H1 (cell line): ENCODE measurements around the gene SHCBP1L. TPM values are rescaled to one million over a fixed set of nuclear protein-coding genes. Genes with fewer than 3 reads are reported as not detected.
A peak's percentile ranks its signal among the peaks of the same experiment; 100 is the strongest.

ENCODE experiments used
- CTCF ChIA-PET: fragments of 300-600 bp; sonication (Branson Sonifier 250); formaldehyde crosslinking; loops from one replicate; lab custom pipeline; 2021; ENCODE audit not compliant: partially characterized antibody; lab: Charles Lee
- POLR2A ChIA-PET: fragments of 300-600 bp; sonication (Branson Sonifier 250); formaldehyde crosslinking; loops from one replicate; lab custom pipeline; 2021; ENCODE audit warnings: inconsistent platforms; ENCODE audit not compliant: partially characterized antibody; lab: Charles Lee
- DNase-seq, 2 experiments: peaks; one replicate each; pipeline versions ENCODE4 v3.0.0 to v3.0.0-alpha.2; 2010 to 2022; ENCODE audit warnings: low spot score in 2 of 2, low read depth in 1 of 2, mixed read lengths in 1 of 2
- FAIRE-seq: peaks from 2 replicates; lab custom pipeline; 2011; peaks lifted over from hg19 to GRCh38; lab: Jason Lieb, UNC
- H2AFZ ChIP-seq: 2 replicates; pipeline ENCODE4 v1.8.1; 2012; ENCODE audit warnings: low read length, inconsistent platforms
- H2AK5ac ChIP-seq: 2 replicates; pipeline ENCODE4 v1.6.1; 2013; ENCODE audit warnings: low read depth, low read length
- H2BK120ac ChIP-seq: replicated peaks from 2 replicates; pipeline ENCODE3; 2013; ENCODE audit warnings: low read depth, low read length, inconsistent platforms
- H2BK12ac ChIP-seq: 2 replicates; pipeline ENCODE4 v1.6.1; 2013; ENCODE audit warnings: low read depth, low read length
- H2BK15ac ChIP-seq: 2 replicates; pipeline ENCODE4 v1.6.1; 2013; ENCODE audit warnings: low read length
- H2BK20ac ChIP-seq: 2 replicates; pipeline ENCODE4 v1.6.1; 2013; ENCODE audit warnings: low read length
- H2BK5ac ChIP-seq: 2 replicates; pipeline ENCODE4 v1.6.1; 2013; ENCODE audit warnings: low read depth, low read length
- H3K14ac ChIP-seq: 2 replicates; pipeline ENCODE4 v1.6.1; 2013; ENCODE audit warnings: inconsistent platforms; ENCODE audit not compliant: insufficient read length
- H3K18ac ChIP-seq: 2 replicates; pipeline ENCODE4 v1.6.1; 2013; ENCODE audit warnings: low read length; ENCODE audit errors: extremely low read depth
- H3K23ac ChIP-seq: 2 replicates; pipeline ENCODE4 v1.6.1; 2013; ENCODE audit warnings: inconsistent platforms; ENCODE audit not compliant: insufficient read length
- H3K23me2 ChIP-seq: 2 replicates; pipeline ENCODE4 v1.6.1; 2013; ENCODE audit warnings: low read depth, low read length
- H3K27ac ChIP-seq: 2 replicates; pipeline ENCODE4 v1.6.1; 2011; ENCODE audit warnings: low read depth, low read length, inconsistent platforms
- H3K27me3 ChIP-seq, 4 experiments: replicated peaks in 1 of 4; 1 replicate in 1 of 4; 2 replicates in 3 of 4; pipeline versions ENCODE4 v1.6.1 to v1.8.1; 2011 to 2013; ENCODE audit warnings: low read length in 3 of 4, mild to moderate bottlenecking in 3 of 4, inconsistent platforms in 2 of 4, mixed read lengths in 2 of 4, moderate library complexity in 1 of 4; ENCODE audit not compliant: control insufficient read depth in 3 of 4, insufficient read depth in 3 of 4; ENCODE audit errors: extremely low read depth in 1 of 4
- H3K36me3 ChIP-seq, 4 experiments: 2 replicates each; pipeline versions ENCODE4 v1.6.1 to v1.8.1; 2011 to 2013; ENCODE audit warnings: mild to moderate bottlenecking in 4 of 4, low read length in 3 of 4, moderate library complexity in 2 of 4, control low read depth in 1 of 4, inconsistent platforms in 1 of 4; ENCODE audit not compliant: insufficient read depth in 4 of 4, control insufficient read depth in 2 of 4
- H3K4ac ChIP-seq: replicated peaks from 2 replicates; pipeline ENCODE3; 2013; ENCODE audit warnings: low read length, low read depth, mixed read lengths, inconsistent platforms; ENCODE audit not compliant: insufficient read length
- H3K4me1 ChIP-seq, 4 experiments: replicated peaks in 1 of 4; 1 replicate in 1 of 4; 2 replicates in 3 of 4; pipeline versions ENCODE4 v1.6.1 to v1.8.1; 2011 to 2013; ENCODE audit warnings: low read length in 3 of 4, inconsistent platforms in 2 of 4, mixed read lengths in 1 of 4; ENCODE audit not compliant: insufficient read depth in 4 of 4, control insufficient read depth in 3 of 4
- H3K4me2 ChIP-seq, 2 experiments: 2 replicates each; pipeline versions ENCODE4 v1.6.1 to v1.8.1; 2011 to 2013; ENCODE audit warnings: low read depth in 2 of 2, low read length in 2 of 2, control low read depth in 1 of 2, inconsistent platforms in 1 of 2, mild to moderate bottlenecking in 1 of 2; ENCODE audit not compliant: insufficient read depth in 1 of 2
- H3K4me3 ChIP-seq, 4 experiments: fragments of 200-600, 300-600 bp in 1 of 4; sonication (generic), shearing (Covaris generic), sonication (Bioruptor Twin) in 1 of 4; 2 replicates each; pipeline versions ENCODE4 v1.5.1 to v1.8.1; 2011 to 2016; ENCODE audit warnings: low read length in 4 of 4, low read depth in 3 of 4, control low read depth in 2 of 4, inconsistent platforms in 2 of 4, mild to moderate bottlenecking in 2 of 4, mixed read lengths in 1 of 4, moderate library complexity in 1 of 4; ENCODE audit not compliant: insufficient read depth in 2 of 4; ENCODE audit errors: extremely low read depth in 1 of 4
- H3K56ac ChIP-seq: replicated peaks from 2 replicates; pipeline ENCODE3; 2013; ENCODE audit warnings: low read depth, mild to moderate bottlenecking, mixed read lengths, low read length, inconsistent platforms; ENCODE audit not compliant: insufficient read length
- H3K79me1 ChIP-seq: 2 replicates; pipeline ENCODE4 v1.6.1; 2013; ENCODE audit warnings: low read depth, low read length, control low read depth
- H3K79me2 ChIP-seq, 2 experiments: 2 replicates each; pipeline versions ENCODE4 v1.6.1 to v1.8.1; 2012 to 2013; ENCODE audit warnings: low read length in 2 of 2, mild to moderate bottlenecking in 2 of 2, inconsistent platforms in 1 of 2; ENCODE audit not compliant: insufficient read depth in 2 of 2, control insufficient read depth in 1 of 2
- H3K9ac ChIP-seq, 4 experiments: replicated peaks in 1 of 4; 1 replicate in 1 of 4; 2 replicates in 3 of 4; pipeline versions ENCODE4 v1.6.1 to v1.8.1; 2011 to 2013; ENCODE audit warnings: low read depth in 3 of 4, low read length in 3 of 4, control low read depth in 2 of 4, mild to moderate bottlenecking in 2 of 4, moderate library complexity in 2 of 4, inconsistent platforms in 1 of 4; ENCODE audit errors: extremely low read depth in 1 of 4
- H3K9me3 ChIP-seq, 2 experiments: 2 replicates each; pipeline versions ENCODE4 v1.6.1 to v1.8.1; 2012 to 2013; ENCODE audit warnings: mild to moderate bottlenecking in 2 of 2, moderate library complexity in 2 of 2, control low read depth in 1 of 2, inconsistent platforms in 1 of 2, low read depth in 1 of 2, low read length in 1 of 2, mixed read lengths in 1 of 2; ENCODE audit not compliant: insufficient read depth in 2 of 2
- H4K20me1 ChIP-seq, 2 experiments: replicated peaks in 1 of 2; 2 replicates each; pipeline versions ENCODE3 to v1.8.1; 2011 to 2013; ENCODE audit warnings: inconsistent platforms in 2 of 2, low read length in 2 of 2, mild to moderate bottlenecking in 1 of 2; ENCODE audit not compliant: insufficient read depth in 2 of 2, control insufficient read depth in 1 of 2
- H4K5ac ChIP-seq: 2 replicates; pipeline ENCODE4 v1.6.1; 2013; ENCODE audit warnings: low read length, low read depth, mixed read lengths, inconsistent platforms; ENCODE audit not compliant: insufficient read length
- H4K8ac ChIP-seq: 2 replicates; pipeline ENCODE4 v1.8.0; 2013; ENCODE audit warnings: mild to moderate bottlenecking, moderate library complexity, low read length, inconsistent platforms; ENCODE audit not compliant: insufficient read depth; ENCODE audit errors: extremely low read depth
- H4K91ac ChIP-seq: replicated peaks from 2 replicates; pipeline ENCODE3; 2013; ENCODE audit warnings: low read length, mixed read lengths, inconsistent platforms; ENCODE audit not compliant: insufficient read length
- POLR2A ChIP-seq, 2 experiments: IDR thresholded peaks; 1 replicate in 1 of 2; 2 replicates in 1 of 2; pipeline ENCODE4 v1.6.1; 2011; ENCODE audit warnings: low read depth in 2 of 2, low read length in 2 of 2, mild to moderate bottlenecking in 2 of 2; ENCODE audit errors: control extremely low read depth in 1 of 2
- POLR2AphosphoS5 ChIP-seq: IDR thresholded peaks from 2 replicates; pipeline ENCODE4 v1.6.1; 2011; ENCODE audit warnings: low read depth, low read length
- ZNF274 ChIP-seq: IDR thresholded peaks from 2 replicates; pipeline ENCODE4 v1.7.0; 2012; ENCODE audit warnings: low read length, borderline replicate concordance; ENCODE audit errors: extremely low read depth
- WGBS, 2 experiments: shearing (Covaris generic) in 1 of 2; methylation state at CpG; one replicate each; pipeline versions ENCODE4 v1.1.6 to v1.1.7; 2013 to 2015; ENCODE audit warnings: low lambda C conversion rate in 2 of 2, mixed read lengths in 2 of 2, inconsistent platforms in 1 of 2, low coverage in 1 of 2, missing lambda C conversion rate in 1 of 2; ENCODE audit not compliant: insufficient replicate concordance in 2 of 2, insufficient coverage in 1 of 2, insufficient read length in 1 of 2; ENCODE audit errors: extremely low coverage in 1 of 2, missing lambda C conversion rate in 1 of 2; 5-methylcytosine and 5-hydroxymethylcytosine counted together
- polyA plus RNA-seq, 7 experiments: library from polyadenylated mRNA; depleted of rRNA in 3 of 7; stranded (reverse) in 5 of 7; unstranded in 2 of 7; fragments of >200 nt in 5 of 7; fragments of 200-250 nt in 2 of 7; gene quantifications; 1 replicate in 5 of 7; 2 replicates in 1 of 7; 4 replicates in 1 of 7; pipeline versions ENCODE4 v1.2.1 to v1.2.3, GENCODE V29; 2011 to 2013; ENCODE audit warnings: missing spikeins in 2 of 7, mixed read lengths in 2 of 7
- total RNA-seq: library from RNA; stranded (reverse); fragmentation: NEBNext Ultra II Directional; extraction: Animal tissue kit (Norgen Biotek cat#: 25700); gene quantifications from 2 replicates; pipeline ENCODE4 v1.2.1, GENCODE V29; 2021

Gene SHCBP1L
- total and polyA plus RNA-seq, 2 of the 8 experiments (the other 6 are each of a cell fraction or from before 2014, with no cell fraction given): not detected

DNA sequence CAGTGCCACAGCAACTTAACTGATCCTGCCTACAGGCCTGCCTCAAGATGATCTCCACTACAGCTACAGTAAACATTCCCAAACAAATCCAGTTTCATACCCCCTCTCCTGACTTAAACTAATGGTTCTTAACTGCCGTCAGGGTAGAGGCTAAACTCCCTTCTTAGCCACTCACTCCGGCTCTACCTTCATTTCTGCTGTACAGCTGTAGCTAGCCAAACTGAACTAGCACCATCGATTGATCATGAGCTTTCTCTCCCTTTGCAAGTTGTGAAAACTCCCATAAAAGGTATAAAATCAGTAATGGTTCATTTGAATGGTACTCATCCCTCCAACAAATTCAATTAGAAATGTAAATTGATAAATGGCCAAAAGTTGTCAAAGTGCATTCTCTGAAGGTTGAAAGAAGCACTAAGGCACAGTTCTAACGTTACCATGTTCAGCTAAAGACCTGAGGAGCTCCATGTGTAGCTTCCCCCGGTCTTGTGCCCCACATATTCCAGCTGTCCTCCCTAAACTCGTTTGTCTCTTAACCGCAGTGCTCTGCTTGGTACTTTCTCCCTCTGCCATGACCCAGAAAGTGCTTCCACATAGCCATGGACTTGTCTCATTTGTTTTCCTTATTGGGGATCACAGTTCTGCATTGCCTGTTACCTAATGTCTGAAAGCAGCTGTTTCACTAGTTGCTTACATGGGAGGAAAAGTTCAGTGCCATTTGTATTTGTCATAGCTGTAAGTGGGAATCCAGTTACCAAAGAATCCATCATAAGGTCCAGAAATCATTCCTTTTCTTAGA, 64.0 kb downstream of the SHCBP1L start:
- 93% methylated on average over 7 of the region's 7 CpGs; no CpG with 5 or more reads in 1 of the 2 experiments for WGBS, 2 experiments
- Histone ChIP-seq H3K27me3 (no peaks in the 10 kb centered on the region), H3K36me3 (peaks cover 17 to 48% (median 42%) of the 10 kb centered on the region in 4 experiments; a peak in 7 of 8 replicates), H4K8ac (no peak overlapping the region), H3K56ac (no peak overlapping the region), H2BK15ac (no peak overlapping the region), H2BK20ac (no peak overlapping the region), H2AFZ (no peak overlapping the region), H4K20me1 (peaks cover 6 to 10% of the 10 kb centered on the region in 2 experiments), H3K9ac (no peak overlapping the region), H3K27ac (no peak overlapping the region), H3K9me3 (no peaks in the 10 kb centered on the region)
- POLR2A ChIA-PET: interaction anchor here (1.1 to 4.7 kb wide), 20 partner anchors 8 to 390 kb away, joined by 3 to 52 read pairs (median 7); no protein-coding TSS in a partner anchor
- DNase-seq: no peak
- TF ChIP-seq ZNF274 (no peak), POLR2AphosphoS5 (0 out of 2 replicates have a peak, but pooled peaks have one; percentile 10), POLR2A (IDR thresholded peaks at IDR 0.05; ENCODE audit: control extremely low read depth in 1 of 2, low read depth in 2 of 2, low read length in 2 of 2) (peak; percentile 52 to 63; a peak in 2 of 3 replicates)
- TF ChIP-seq, all 59 proteins: peak for 2
- Histone ChIP-seq H2AK5ac (no peak overlapping the region), H2BK12ac (no peak overlapping the region), H3K4ac (no peak overlapping the region), H4K91ac (no peak overlapping the region), H3K79me2 (no peaks in the 10 kb centered on the region), H3K18ac (no peak overlapping the region), H2BK120ac (no peak overlapping the region), H3K23me2 (no peaks in the 10 kb centered on the region; the same call in 1 of the 2 replicates), H3K4me1 (no peaks in the 10 kb centered on the region), H3K79me1 (no peaks in the 10 kb centered on the region), H2BK5ac (no peak overlapping the region), H3K4me2 (no peak overlapping the region), H3K4me3 (no peak overlapping the region), H3K14ac (no peak overlapping the region), H3K23ac (no peak overlapping the region), H4K5ac (no peak overlapping the region)
- CTCF ChIA-PET: interaction anchor here (0.7 to 1.6 kb wide), 5 partner anchors 13 to 339 kb away, joined by 3 to 7 read pairs (median 4); no protein-coding TSS in a partner anchor
- no peak for FAIRE-seq
